ENCODE measurements around the gene FLAD1.

DNA sequence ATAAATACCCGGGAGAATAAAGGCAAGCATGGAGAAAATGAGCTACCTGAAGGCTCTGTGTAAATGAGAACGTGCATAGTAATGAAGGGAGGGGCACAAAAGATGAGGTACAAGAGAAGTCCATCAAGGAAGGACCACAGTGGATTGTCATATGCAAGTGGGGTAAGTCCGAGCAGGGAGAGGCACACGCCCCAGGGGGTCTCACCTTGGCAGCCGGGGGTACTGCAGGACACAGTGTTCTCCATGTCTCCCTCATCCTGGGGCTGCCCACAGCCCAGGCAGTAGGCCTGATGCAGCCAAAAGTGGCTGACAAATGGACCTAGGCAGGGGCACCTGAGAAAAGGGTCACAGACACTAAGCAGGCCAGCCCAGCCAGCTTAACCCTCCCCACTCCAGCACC lies 40.5 kb downstream of the FLAD1 start:
- TF ChIP-seq, protein P1, sequence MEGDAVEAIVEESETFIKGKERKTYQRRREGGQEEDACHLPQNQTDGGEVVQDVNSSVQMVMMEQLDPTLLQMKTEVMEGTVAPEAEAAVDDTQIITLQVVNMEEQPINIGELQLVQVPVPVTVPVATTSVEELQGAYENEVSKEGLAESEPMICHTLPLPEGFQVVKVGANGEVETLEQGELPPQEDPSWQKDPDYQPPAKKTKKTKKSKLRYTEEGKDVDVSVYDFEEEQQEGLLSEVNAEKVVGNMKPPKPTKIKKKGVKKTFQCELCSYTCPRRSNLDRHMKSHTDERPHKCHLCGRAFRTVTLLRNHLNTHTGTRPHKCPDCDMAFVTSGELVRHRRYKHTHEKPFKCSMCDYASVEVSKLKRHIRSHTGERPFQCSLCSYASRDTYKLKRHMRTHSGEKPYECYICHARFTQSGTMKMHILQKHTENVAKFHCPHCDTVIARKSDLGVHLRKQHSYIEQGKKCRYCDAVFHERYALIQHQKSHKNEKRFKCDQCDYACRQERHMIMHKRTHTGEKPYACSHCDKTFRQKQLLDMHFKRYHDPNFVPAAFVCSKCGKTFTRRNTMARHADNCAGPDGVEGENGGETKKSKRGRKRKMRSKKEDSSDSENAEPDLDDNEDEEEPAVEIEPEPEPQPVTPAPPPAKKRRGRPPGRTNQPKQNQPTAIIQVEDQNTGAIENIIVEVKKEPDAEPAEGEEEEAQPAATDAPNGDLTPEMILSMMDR (conservative IDR thresholded peaks at IDR 0.05; ENCODE audit: low read depth in 2 of 2), result no peak
- no peak for TF ChIP-seq EZH2 (IDR thresholded peaks at IDR 0.05; ENCODE audit: low read depth, unreplicated experiment)

Data from GM23338 (cell line).